ENCODE measurements around the gene TNNT3. TPM values are rescaled to one million over a fixed set of nuclear protein-coding genes. Genes with fewer than 3 reads are reported as not detected.

TNNT3 gene
- total RNA-seq, 1 experiment from 2014 or later, result not detected

DNA sequence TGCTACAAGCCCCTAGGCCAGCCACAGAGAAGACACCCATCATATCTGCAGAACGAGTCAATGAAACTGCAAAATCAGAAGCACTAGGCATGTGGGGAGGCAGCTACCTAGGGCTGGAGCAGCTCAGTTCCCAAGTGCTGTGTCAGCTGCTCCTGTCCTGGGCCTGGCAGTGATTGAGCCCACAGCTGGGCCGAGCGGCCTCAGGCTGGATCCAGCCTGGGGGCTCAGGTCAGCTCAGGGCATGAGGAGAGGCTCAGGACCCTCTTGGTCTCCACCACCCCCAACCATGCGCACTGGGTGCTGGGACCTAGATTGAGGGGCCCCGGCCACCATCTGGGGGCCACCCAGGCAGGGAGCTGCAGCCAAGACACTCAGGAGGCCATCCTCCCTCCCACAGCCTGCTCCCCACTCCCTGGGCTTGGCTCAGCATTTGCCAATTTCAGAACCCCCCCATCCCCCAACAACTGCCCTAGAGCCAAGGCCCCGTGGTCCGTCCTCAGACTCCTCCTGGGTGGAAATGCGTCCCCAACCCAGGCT is 2.4 kb upstream of the TNNT3 start:
- CTCF ChIA-PET, result interaction anchor here (1.0 to 1.5 kb wide), 2 partner anchors 41 to 223 kb away, joined by 3 to 5 read pairs; no protein-coding TSS in a partner anchor
- DNase-seq, result no peak
- H3K27me3 Mint-ChIP-seq (ENCODE audit: unreplicated experiment), result peaks cover 71% of the 10 kb centered on the region
- H3K9me3 Mint-ChIP-seq (ENCODE audit: low read depth, unreplicated experiment), result peaks cover 3% of the 10 kb centered on the region
- H3K27ac Mint-ChIP-seq (ENCODE audit: unreplicated experiment), result no peak overlapping the region
- peaks cover 5% of the 10 kb centered on the region for H3K36me3 Mint-ChIP-seq (ENCODE audit: insufficient read depth, unreplicated experiment)
- H3K4me1 Mint-ChIP-seq (ENCODE audit: low read depth, unreplicated experiment), result no peaks in the 10 kb centered on the region
- no TSS peak for BruUV-seq (replicated peaks)
- H3K4me3 Mint-ChIP-seq (ENCODE audit: low read depth, unreplicated experiment), result no peak overlapping the region
- TF ChIP-seq CTCF (IDR thresholded peaks at IDR 0.05; ENCODE audit: unreplicated experiment), result no peak
- intact Hi-C loops (cut with micrococcal nuclease; ENCODE audit: unreplicated experiment), result no loop called here

- H3K27ac Mint-ChIP-seq (ENCODE audit: unreplicated experiment), result no peak overlapping the region
- H3K27me3 Mint-ChIP-seq (ENCODE audit: unreplicated experiment), result peaks cover 71% of the 10 kb centered on the region
- CTCF ChIA-PET, result interaction anchor here (0.9 to 1.5 kb wide), 3 partner anchors 35 to 224 kb away, joined by 3 to 5 read pairs (median 3); no protein-coding TSS in a partner anchor
- no peak overlapping the region for H3K4me3 Mint-ChIP-seq (ENCODE audit: low read depth, unreplicated experiment)
- H3K4me1 Mint-ChIP-seq (ENCODE audit: low read depth, unreplicated experiment), result peaks cover 4% of the 10 kb centered on the region
- DNase-seq, result no peak
- no TSS peak for BruUV-seq (replicated peaks)
- peaks cover 3% of the 10 kb centered on the region for H3K9me3 Mint-ChIP-seq (ENCODE audit: low read depth, unreplicated experiment)
- intact Hi-C loops (cut with micrococcal nuclease; ENCODE audit: unreplicated experiment), result no loop called here
- peaks cover 5% of the 10 kb centered on the region for H3K36me3 Mint-ChIP-seq (ENCODE audit: insufficient read depth, unreplicated experiment)
- TF ChIP-seq CTCF (IDR thresholded peaks at IDR 0.05; ENCODE audit: unreplicated experiment), result peak; percentile 88
Measured at GRCh38 chr11:1917523-1918435, 1.7 kb upstream of the TNNT3 start.

DNA sequence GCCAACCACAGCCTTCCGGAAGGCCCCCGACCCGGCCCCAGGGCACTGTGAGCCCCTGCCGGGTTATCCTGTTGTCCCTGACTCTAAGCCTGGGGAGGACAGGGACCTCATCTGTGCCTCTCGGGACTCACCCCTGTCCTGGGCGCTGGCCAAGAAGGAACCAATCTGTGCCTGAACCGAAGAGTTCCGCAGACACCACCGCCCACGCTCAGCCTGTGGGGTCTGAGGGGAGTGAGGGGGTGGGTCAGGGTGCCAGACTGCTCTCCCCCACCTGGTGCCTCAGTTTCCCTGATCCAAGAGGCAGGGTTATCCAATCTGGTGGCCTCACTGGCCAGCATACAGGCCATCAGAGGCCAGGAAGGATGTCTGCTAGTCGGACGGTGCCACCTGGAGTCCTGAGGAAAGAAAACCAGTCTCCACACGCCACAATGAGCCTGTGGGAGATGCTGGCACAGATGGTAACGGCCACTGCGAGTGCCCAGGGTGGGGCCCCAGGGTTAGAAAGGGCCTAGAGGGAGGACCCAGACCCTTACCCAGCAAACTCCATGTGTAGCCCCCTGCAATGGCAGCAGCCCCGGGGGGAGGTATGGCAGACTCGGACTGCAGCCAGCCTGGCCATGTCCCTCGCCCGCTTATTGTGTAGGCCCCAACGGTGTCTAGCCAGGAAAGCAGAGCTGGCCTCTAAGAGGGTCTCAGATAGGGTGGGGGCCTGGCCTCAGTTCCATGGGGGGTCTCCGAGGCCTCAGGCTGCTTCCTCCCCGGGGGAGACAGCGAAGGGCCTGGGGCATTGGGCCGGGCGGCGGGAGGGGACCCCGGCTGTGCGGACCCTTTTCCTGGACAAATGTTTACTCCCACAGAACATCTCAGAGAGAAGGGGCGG is 827 bp upstream of the TNNT3 start:
- Mint-ChIP-seq H3K27ac (ENCODE audit: unreplicated experiment) (no peak overlapping the region), H3K9me3 (ENCODE audit: low read depth, unreplicated experiment) (peaks cover 3% of the 10 kb centered on the region), H3K4me3 (ENCODE audit: low read depth, unreplicated experiment) (no peak overlapping the region), H3K36me3 (ENCODE audit: insufficient read depth, unreplicated experiment) (peaks cover 5% of the 10 kb centered on the region), H3K27me3 (ENCODE audit: unreplicated experiment) (peaks cover 71% of the 10 kb centered on the region), H3K4me1 (ENCODE audit: low read depth, unreplicated experiment) (peaks cover 8% of the 10 kb centered on the region)
- intact Hi-C loops (cut with micrococcal nuclease; ENCODE audit: unreplicated experiment), result no loop called here
- no peak for TF ChIP-seq CTCF (IDR thresholded peaks at IDR 0.05; ENCODE audit: unreplicated experiment)
- CTCF ChIA-PET, result interaction anchor here (0.9 to 1.1 kb wide), 2 partner anchors 36 to 266 kb away, joined by 3 read pairs; no protein-coding TSS in a partner anchor
- no peak for DNase-seq
- no TSS peak for BruUV-seq (replicated peaks)
